RPMI8226 (cell line): ENCODE measurements around the gene LRPAP1.

Source experiments
- DNase-seq: peaks from one replicate; pipeline ENCODE4 v3.0.0-alpha.2; 2015

The LRPAP1 gene

DNA sequence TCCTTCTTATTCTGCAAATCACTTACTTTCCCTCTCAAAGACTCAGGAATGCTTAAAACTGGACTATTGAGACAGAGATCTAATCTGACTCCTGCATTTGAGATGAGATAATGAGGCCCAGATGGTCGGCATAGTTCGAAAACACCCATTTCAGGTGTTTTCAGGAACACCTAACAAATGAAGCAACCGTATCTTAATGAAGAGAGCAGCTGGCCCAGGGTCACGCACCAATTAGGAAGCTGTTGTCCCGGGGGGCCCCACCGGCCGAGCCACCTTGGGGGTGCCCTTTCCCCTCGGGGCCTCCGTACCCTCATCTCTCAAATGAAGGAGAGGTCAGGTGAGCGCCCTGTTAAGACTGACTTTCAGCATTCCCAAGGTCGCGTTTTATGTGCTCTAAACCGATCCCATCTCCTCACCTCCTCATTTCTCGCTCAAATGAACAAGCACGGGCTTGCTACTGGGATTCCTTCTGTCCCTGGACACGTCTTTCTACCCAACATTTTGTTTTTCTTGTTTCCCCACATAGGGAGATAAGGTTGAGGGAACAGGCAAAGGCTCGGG is 824 bp downstream of the LRPAP1 start:
- DNase-seq: no peak

DNA sequence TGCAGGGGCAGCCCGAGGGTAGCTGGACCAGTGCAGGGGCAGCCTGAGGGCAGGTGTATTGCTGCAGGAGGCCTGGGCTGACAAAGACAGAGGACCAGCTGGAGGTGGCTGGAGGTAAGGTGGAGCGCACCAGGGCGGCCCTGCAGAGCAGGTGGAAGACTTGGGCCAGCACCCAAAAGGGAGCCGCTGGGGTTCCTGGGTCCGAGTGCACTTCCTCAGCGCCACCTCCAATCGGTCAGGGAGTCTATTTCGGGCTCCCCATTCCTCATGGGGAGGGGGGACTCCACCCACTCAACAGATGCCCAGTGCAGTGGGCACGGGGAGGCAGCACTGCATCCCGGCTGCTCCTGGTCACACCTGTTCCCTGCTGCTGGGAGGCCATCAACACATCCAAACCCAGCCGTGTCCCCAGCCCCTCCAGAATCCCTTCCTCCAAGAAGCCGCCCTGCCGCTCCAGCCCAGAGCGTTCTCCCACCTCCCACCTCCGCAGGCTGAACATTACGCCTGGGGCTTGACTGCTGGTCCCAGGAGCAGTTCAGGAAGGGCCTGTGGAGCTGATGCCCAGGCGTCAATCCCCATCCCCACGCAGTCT is 1.5 kb downstream of the LRPAP1 start:
- DNase-seq: no peak

DNA sequence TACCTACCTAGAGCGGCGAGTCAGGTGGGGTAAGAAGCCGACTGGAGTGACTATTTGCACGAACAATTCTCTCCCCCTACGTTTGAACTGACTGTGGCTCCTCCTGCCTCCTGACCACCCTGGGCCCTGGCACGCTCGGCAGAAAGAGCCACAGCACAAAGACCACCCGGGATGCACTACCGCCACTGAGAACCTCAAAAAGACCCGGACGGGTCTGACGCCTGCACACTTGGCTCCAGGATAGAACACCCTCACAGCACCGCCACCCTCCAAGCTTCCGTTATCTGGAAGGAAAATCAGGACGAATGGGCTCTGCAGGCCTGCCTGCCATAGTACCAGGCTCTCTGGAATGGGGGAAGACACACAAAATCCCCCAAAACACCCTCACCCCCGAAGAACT is 2.2 kb downstream of the LRPAP1 start:
- no peak for DNase-seq

DNA sequence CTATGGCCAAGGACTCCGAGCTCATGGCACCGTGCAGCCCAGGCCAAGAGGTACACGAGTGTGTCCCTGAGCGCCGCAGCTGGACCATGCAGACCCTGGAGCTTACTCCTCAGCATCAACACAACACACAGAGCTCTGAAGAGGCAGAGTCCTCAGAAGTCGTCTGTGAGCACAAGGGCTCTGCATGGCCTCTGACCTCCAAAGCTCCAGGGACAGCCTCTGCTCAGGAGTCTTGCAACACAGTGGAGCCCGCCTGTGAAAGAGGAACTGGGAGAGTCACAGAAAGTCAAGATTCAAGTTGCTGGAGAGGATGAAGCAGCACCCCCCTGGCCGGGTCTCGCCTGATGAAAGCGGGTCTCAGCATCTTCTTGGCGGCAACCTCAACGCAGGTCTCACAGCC is 2.9 kb downstream of the LRPAP1 start:
- DNase-seq: peak; percentile 3

DNA sequence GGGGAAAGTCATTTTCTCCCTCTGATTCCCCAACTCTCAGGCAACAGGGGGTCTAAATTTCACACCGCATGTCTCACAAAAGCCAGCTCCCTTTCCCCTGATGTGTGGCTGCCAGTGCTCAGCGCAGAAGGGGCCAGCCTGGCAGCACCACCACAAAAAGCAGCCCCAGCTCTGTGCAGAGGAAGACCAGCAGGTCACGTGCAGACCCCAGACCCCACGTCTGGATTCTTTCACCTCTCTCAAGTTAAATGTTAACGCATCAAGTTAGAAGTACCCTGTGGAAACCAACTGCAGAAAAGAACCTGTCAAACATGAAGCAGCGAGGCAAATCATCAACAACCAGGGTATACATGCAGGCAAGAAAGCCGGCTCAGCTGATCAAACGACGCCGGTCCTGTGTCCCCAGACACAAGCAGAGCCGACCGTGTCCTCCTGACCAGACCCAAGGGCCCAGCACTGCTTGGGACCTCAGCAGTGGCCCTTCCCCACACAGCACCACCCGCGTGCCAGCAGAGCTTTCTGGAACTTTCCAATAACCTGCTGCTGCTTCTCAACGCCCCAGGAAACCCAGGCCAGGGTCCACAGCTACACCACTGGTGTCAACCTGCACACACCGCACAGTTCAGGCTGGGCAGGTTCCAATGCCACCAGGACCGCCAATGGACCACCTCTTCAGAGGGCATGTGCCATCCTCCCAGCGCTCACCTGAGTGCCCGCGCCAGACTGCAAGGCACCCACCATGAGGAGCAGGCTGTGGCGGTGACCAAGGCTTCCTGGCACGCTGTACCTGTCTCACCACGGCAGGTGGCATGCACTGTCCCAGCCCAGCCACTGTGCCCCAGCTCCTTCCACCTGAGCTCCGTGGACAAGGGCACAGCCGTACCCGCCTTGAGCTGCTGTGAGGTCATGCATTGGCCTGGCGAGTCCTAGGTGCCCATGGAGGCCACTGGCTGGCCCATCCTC is 4.0 kb downstream of the LRPAP1 start:
- no peak for DNase-seq

DNA sequence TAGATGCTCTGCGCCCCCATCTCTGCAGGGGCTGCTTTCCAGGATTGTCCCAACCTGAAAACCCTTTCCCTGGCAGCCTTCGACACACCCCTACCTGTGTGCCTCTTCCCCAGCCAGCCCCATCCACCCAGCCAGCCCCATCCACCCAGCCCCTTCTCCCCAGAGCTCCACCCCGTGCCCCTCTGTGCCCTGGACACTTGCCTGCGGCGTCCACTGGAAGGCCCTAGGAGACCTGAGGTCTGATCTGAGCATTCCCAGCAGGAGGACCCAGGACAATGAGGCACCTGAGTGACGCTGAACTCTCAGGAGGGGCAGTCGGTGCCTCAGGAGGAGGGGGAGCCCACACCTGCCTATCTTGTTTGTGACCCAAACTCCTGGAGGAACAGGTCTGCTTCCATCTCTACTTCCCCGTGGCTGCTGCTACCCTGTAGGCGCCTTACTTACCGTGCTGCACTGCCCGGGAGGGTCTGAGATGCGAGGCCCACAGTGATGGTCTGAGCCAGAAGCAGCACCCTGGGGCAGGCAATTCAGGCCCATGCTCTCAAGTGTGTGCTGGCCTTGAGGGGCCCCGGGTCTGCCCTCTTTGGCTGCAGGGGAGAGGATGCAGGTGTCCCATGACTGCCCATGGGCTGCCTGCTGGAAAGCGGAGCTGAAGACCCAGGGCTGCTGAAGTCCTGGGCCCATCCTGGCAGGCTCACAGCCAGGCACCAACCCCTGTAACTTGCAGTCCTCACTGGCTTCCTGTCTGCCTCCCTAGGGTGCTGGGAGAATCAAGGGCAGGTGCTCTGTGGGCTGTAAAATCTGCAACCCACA is 4.9 kb downstream of the LRPAP1 start:
- no peak for DNase-seq

DNA sequence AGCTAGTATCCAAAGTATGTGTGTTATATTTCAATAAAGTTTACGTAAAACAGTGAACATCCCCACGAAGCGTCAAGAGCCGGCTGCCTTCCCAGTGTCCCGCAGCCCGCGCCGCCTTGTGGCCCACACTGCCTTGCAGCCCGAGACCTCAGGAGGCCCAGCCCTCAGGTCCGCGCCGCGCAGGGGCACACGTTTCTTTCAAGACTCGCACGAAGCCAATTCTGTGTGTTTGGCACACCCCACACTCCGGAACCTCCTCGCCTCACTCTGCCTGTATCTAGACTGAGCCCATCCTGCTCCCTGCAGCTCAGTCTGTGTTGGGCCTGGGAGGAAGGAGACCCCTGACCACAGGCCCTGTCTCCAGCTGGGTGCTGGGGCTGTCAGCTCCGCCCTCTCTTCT is 5.8 kb downstream of the LRPAP1 start:
- DNase-seq: no peak

DNA sequence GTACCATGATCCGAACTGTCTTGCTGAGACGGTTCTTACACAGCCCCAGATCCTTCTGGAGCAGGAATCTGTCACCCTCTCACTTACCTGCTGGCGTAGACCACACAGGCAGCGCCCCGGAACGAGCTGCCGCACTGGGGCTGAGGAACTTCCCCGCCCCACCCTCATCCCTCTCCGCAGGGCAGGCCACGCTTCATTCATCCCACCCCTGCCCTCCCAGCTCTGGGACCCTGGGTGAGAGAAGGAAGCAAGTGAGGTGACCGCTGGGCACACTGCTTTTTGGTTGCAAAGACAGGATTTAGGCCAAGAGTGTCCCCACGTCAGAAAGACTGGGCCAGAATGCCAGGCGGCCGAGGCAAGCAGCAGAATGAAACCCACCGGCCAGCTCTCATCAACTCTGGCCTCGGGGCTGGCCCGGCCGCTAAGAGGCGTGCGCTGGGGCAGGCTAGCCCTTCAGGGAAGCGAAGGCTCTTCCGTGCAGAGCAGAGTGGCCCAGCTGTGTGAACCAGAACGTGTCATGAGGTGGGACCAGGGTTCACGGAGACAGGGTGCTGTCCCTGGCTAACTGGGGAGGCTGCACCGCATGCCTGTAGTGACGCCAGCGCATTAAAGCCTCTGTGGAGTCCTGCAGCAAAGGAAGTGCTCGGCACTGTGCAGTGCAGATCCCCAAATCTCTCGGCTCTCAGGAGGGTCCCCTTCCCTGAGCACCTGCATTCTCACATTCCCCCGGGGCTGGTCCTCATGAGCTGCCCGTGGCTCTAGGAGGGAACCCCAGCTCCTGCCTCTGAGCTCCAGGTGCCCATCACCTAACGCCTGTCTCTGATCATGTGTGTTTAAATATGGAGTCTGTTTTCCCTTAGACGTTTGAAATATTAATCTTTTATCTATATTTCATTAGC is 6.4 kb downstream of the LRPAP1 start:
- DNase-seq: no peak

DNA sequence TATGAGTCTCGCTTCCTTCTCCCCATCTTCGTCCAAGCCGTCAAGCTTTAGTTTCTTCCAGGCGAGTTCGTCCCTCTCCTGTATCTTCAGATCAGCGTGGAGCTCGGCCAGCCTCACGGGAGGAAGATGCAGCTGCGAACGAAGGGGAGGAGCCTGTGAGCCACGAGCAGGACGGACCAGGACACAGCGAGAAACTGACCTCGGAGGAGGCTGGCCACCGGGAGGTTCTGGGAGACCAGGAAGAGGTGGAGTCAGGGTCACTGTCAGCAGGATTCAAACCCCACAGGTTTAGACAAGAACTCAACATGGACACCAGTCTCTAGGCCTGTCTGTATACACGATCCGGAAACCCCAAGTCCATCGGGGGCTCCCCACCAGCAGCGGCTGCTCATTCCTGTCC is 7.3 kb downstream of the LRPAP1 start:
- no peak for DNase-seq

DNA sequence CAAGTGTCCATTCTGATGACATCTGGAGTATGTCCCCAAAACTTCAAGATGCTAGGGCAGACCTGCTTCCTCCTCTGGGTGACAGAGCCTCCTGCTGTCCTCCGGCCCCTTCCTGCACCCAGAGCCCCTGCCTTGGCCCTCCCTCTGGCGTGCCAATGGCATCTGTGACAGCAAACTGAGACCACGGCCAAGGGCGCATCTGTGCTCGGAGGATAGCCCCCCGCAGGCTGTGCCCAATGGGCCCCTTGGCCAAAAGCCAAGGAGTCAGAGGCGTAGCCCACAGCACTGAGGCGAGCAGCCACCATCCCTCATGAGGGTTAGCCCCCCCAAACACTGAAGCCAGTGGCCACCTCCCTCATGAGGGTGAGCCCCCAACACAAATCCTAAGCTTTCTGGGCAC is 7.9 kb downstream of the LRPAP1 start:
- no peak for DNase-seq

DNA sequence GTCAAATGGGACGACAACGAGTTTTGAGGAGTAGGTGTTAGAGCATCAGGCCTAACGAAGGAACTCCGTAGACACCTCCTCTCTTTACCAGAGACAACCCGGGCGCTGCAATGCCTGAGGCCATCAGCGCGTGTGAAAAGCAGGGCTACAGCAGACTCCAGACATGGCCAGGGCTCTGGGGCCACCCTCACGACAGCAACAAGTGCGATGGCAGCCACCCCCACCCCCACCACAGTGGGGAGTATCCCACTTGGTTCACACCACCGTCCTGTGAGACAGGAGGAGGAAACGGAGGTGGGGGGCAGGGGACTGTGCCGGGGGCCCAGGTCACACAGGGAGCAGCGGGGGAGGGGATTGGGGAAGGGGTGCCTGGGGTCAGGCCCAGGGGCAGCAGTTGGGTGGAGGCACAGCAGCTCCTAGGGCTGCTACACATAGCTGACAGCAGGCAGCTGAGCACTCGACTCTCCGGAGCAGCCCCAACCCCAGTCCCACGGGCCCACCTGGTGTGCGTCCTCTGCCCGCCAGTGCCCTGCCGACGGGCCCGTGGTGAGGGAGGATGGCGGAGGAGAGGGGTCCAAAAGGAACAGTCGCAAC is 8.5 kb downstream of the LRPAP1 start:
- DNase-seq: no peak

DNA sequence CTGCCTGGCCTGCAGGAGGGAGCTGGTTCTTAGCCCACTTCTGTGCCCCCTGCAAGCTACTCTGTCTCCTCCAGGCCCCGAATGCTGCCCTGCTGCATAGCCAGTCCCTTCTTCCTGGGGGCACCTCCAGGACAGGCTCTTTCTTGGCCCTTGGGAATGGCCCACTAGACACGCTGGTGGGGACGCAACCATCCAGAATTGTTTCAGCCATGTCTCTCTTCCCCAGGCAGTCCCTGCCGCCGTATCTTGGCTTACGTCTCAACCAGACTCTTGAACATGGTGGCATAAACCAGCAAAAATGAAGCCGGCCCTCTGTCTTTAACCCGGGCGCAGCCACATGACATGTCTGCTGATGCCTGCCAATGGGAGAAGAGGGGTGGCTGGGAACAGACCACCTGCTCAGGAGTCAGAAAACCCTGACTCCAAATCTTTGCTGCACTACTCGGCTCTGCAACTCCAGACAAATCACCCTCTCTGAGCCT is 9.0 kb downstream of the LRPAP1 start:
- no peak for DNase-seq

DNA sequence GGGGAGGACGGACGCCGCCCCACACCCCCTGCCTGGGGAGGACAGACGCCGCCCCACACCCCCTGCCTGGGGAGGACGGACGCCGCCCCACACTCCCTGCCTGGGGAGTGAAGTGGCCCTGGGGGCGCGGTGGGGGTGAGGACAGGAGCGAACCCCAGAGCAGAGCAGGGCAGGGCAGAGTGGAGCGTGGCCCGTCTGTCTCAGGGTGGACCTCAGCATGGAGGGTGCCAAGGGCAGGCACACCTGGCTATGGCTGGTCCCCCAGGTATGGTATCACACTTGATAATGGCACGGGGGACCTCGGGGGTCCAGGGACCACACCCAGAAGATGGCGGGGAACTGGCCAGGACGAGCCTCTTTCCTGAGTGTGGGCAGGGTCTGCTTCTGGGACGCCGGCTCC is 9.6 kb downstream of the LRPAP1 start:
- no peak for DNase-seq

DNA sequence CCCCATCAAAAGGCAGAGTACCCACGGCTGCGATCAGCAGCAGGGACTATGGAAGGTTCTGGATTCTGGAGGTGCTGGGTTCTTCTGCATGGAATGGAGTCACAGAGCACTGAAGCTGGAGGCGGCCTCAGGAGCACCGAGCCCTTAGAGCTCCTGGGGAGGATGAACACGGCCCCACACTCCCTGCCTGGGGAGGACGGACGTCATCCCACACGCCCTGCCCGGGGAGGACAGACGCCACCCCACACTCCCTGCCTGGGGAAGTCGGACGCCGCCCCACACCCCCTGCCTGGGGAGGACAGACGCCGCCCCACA is 9.9 kb downstream of the LRPAP1 start:
- no peak for DNase-seq

DNA sequence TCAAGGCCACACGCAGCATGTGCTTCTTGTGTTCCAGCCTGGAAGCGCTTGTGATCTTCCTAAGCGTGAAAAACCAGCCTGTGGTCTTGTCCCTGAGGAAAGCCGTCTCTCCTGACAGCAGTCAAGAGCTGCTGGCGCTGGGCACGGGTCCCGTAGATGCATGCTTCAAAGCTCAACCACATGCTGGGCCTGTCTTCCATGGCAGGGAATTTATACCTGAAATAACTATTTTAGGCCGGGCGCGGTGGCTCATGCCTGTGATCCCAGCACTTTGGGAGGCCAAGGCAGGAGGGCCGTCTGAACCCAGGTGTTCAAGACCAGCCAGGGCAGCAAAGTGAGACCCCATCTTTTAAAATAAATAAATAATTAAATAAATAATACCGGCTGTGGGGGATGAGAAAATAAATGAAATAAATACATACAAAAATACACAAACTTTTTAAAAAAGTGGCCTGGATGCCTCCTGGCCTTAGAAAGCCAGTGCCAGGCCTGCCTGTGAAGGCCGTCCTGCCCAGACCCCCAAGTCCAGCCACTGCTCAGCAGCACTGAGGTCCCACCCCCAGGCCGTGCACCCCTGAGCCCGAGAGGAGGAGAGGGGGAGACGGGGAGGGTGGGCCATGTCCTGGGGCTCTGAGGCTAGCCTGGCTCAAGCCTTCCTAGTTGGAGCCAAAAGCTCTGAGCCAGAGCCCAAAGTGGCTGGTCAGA is 10.4 kb downstream of the LRPAP1 start:
- no peak for DNase-seq

DNA sequence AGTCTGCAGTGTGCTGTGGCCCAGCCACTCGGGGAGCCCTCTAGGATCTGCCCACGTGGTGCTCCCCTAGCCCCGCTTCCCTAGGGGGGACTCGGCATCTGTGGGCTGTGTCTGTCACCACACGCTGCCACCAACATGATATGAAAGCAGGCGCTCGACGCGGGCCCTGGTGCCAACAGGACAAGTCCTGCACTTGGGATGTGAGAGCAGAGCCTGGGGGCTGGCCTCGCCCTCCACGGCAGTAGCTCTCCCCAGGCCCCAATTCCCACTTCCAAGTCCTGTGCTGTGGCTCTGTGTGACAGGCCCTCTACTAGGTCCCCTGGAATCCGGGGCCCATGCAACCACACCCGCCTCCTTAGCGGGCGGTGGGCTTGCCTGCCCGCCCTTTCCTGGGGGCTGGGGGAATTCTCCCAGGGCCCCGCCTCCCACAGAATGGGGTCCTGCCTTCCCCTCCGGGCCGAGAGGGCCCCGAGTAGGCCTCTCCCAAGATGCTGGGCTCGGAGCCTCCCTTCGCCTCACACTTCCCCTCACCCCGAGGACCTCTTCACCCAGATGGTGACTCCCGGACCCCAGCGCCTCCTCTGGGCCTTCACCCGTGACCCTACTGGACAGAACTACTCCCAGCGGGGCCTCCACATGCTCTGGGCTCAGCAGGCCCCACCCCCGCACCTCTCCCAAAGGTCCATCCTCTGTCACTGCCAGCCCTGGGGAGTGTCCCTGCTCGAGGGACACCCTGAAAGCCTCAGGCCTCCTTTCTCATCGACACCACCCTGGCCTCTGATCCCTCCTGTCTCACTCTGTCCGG is 11.2 kb downstream of the LRPAP1 start:
- no peak for DNase-seq

DNA sequence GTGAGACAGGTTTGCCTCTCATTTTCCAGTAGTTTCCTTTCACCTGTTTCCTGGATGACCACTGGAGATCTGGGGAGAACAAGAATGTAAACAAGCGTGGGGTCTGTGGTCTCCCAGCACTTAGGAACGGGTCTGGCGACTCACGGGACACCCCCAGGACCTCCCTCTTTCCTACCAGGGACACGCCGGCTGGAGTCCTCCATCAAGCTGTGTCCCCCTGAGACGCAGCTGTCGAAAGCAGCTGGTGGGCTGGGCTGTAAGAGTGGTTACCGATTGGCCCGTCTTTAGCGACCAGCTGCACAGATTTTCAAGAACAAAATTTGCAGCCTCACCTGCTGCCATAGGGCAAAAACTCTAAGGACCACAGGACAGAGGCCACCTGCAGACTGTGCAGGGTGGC is 11.9 kb downstream of the LRPAP1 start:
- no peak for DNase-seq

DNA sequence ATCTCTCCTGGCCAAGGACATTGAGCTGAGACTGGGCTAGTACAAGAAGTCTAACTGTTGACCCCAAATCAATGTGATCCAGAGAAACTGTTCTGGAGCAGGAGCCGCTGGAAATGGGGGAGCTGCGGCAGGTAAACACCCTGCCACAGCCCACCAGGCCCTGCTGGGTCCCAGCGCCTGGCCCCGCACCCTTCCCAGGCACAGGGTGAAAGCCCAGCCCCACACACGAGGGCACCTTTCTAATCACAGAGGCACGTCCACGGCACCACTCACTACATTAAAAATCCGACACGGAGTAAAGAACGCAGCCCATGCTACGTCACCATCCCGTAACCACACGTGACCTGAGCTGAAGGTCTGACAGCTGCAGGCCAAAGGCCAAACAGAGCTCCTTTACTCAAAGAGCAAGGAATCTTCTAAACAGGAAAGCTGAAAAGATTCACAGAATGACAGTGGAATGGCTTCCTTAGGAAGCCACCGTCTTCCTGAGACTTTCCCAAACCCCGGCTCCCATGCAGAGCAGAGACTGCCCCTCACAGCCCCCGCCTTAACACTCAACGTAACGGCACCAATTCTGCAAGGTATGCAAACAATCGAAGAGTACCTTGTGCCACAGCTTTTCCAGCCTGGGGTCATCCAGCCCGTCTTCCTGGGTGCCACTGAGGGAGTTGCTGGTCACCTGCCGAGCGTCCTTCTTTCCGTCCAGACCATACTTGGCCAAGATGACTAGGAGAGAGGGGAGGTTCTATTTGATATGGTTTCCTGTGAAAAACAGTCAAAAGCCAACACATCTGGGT is 12.6 kb downstream of the LRPAP1 start:
- no peak for DNase-seq

DNA sequence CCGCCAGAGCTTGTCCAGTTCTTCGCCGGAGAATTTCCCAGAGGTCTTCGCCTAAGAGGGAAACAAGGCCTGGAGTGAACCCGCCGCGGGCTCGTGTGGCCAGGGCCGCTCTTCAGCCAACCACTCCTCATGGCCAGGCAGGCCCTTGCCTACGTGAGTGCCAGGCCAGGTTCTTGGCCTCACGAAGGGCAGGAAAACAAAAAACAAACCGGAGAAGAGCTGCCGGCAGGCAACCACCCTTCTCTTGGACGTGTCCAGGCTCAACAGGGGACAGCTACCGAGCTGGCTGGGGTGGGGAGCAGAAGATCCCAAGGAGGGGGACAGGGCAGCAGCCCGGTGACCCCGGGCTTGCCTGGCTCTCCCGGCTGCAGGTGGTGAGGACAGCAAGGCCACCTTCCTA is 13.3 kb downstream of the LRPAP1 start:
- DNase-seq: no peak

DNA sequence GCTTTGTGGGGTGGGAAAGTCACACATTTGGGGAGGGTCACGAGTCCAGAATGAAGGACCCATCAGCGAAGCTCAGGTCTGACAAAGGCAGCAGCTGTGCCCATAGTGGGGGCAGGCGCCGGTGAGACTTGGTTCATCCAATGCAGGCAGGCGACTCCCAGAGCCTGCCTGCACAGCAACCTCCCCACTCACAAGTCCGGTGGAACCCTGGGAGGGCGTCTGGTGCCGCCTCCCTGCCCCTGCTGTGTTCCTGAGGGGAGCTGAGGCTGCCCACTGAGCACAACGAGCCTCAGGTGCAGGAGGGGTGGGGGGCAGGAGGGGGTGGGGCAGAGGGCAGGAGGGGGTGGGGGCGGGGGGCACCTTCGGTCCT is 13.7 kb downstream of the LRPAP1 start:
- no peak for DNase-seq
